M059J (cell line): ENCODE measurements around the gene LPCAT2. TPM values are rescaled to one million over a fixed set of nuclear protein-coding genes. Genes with fewer than 3 reads are reported as not detected.
A peak's percentile ranks its signal among the peaks of the same experiment; 100 is the strongest.

Experiments used
- DNase-seq: peaks from one replicate; pipeline ENCODE4 v3.0.0-alpha.2; 2012; ENCODE audit warnings: low read depth
- total RNA-seq: library from RNA; depleted of rRNA; stranded (reverse); fragments of >200 nt; shearing (Covaris generic); gene quantifications from 2 replicates; pipeline ENCODE4 v1.2.3, GENCODE V29; 2014

The LPCAT2 gene
- total RNA-seq, 1 experiment from 2014 or later = 29.1 TPM

DNA sequence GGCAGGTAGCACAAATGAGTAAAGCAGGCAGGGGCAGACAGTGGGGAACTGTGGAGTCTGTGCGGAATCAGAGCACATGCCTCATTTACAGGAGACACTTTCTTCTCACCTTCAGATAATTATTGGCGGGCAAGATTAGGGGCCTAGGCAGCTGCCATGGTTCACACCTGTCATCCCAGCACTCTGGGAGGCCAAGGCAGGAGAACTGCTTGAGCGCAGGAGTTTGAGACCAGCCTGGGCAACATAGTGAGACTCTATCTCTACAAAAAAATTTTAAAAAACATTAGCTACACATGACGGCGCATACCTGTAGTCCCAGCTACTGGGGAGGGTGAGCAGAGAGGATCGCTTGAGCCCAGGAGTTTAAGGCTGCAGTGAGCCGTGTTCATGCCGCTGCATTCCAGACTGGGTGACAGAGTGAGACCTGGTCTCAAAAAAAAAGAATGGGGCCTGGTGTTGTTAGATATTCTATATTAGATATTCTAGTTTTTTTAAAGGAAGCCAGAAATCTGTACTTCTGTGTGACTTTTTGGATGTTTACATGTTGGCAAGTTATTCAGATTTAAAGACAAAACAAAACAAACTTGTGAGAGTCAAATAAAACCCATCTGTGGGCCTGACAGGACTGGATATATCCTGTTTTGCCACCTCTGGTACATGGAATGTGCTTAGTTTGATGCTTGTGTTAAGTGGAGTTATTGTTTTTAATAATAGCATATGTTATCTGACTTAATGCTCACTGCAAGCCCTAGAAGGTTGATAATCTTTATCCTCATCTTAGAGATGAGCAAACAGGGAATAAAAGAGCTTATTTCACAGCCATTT lies 4.9 kb upstream of the LPCAT2 start:
- no peak for DNase-seq

DNA sequence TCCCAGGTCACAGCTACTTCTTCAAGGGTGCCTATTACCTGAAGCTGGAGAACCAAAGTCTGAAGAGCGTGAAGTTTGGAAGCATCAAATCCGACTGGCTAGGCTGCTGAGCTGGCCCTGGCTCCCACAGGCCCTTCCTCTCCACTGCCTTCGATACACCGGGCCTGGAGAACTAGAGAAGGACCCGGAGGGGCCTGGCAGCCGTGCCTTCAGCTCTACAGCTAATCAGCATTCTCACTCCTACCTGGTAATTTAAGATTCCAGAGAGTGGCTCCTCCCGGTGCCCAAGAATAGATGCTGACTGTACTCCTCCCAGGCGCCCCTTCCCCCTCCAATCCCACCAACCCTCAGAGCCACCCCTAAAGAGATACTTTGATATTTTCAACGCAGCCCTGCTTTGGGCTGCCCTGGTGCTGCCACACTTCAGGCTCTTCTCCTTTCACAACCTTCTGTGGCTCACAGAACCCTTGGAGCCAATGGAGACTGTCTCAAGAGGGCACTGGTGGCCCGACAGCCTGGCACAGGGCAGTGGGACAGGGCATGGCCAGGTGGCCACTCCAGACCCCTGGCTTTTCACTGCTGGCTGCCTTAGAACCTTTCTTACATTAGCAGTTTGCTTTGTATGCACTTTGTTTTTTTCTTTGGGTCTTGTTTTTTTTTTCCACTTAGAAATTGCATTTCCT lies 3.4 kb upstream of the LPCAT2 start:
- DNase-seq = no peak

DNA sequence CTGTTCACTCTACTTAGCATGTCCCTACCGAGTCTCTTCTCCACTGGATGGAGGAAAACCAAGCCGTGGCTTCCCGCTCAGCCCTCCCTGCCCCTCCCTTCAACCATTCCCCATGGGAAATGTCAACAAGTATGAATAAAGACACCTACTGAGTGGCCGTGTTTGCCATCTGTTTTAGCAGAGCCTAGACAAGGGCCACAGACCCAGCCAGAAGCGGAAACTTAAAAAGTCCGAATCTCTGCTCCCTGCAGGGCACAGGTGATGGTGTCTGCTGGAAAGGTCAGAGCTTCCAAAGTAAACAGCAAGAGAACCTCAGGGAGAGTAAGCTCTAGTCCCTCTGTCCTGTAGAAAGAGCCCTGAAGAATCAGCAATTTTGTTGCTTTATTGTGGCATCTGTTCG lies 2.8 kb upstream of the LPCAT2 start:
- no peak for DNase-seq

DNA sequence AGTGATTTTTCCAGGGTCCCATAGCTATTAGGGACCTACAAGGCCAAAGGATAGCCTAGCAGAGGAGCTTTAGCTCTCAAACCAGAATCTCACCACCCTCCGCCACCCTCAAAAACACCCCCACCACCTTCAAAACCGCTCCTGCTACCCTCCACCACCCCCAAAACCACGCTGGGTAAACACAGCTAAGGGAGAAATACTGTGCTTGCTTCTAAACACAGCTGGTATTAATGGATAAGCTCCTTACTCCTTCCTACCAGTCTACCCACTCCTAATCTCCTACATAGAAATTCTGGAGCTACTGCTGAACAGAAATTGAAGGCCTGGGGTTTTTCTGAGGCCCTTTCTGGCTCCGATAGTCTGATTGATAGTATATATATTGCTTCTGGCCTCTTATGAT lies 2.2 kb upstream of the LPCAT2 start:
- no peak for DNase-seq

DNA sequence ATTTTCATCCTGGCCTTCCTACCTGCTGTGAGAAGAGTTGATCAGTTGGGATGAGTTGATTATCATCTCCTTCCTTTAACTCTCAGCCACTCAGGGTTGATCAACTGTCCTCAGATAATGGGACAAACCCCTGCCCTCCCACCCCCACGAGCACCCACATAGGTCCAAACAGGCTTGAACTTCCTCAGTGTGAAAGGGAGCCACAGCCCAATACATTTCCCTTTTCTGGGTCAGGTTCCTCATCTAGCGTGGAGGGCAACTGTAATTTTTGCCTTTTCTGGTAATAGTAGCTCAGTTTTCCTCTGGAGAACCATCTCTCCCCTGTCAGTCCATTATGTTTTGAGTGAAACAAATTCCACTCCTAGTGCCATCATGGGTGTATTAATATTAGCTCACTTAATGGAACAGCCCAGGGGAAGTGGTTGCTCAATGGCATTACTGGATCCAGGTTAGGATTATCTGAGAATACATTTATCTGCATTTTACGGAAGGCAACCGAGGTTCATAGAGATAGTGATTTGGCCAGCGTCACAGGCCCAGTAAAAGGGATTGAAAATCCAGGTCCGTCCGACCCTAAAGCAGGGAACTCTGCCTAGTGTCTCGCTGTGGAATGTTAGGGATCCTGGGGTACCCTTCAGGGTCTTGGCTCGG lies 476 bp upstream of the LPCAT2 start:
- DNase-seq = no peak

DNA sequence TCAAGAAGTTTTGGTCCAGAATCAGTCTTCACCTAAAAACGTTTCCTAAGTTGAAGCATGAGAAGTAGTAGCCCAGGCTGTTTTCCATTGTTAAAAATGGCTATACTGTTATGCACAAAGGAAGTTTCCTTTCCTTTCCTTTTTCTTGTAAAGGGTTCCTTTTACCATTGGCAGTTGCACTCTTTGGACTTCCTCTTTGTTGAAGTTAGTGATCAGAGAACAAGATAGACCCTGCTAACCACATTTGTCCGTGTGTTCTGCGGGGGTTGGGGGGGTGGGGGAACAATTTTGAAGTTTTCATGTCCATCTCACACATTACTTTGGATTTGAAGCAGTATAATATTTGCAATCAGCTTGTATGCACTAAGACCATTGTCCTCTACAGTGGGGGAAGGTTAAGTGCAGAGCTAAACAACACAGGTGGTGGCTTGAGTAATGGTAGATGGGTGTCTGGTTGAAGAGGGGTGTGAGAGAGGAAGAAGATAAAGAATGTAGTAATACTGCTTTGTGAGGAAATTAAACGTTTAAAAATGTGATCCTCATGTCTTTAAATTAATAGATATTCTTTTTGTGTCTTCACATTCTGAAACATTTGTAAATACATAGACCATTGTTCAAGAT lies 1.4 kb downstream of the LPCAT2 start:
- no peak for DNase-seq

DNA sequence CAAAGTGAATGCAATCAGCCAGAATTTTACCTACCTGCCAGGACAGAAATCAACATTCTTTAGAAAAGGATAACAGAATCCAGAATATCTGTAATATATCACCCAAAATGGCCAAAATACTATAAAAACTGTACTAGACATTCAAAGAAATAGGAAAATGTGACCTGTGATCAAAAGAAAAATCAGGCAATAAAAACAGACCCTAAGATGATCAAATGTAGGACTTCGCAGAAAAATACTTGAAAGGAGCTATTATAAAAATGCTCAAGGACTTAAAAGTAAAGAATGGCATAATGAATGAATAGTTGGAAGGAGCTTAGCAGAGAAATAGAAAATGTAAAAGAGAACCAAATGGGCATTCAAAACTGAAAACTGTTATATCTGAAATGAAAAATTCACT lies 4.1 kb downstream of the LPCAT2 start:
- DNase-seq = no peak

DNA sequence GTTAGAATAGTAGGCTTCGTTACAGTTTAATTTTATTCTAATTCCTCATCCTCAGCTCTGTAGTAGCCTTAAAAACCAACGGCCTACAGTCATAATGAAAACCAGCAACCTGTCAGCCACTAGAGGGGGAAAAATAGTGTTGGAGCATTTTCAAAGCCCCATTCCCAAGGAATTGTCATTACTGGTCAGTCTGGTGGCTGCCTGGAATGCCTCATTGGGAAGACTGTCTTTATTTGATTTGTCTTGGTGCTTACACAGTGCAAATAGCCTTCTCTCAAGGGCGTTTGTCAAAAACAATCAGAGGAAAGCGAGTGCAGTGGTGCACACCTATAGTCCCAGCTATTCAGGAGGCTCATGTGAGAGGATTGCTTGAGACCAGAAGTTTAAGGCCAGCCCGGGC lies 4.7 kb downstream of the LPCAT2 start:
- DNase-seq = peak; percentile 18

DNA sequence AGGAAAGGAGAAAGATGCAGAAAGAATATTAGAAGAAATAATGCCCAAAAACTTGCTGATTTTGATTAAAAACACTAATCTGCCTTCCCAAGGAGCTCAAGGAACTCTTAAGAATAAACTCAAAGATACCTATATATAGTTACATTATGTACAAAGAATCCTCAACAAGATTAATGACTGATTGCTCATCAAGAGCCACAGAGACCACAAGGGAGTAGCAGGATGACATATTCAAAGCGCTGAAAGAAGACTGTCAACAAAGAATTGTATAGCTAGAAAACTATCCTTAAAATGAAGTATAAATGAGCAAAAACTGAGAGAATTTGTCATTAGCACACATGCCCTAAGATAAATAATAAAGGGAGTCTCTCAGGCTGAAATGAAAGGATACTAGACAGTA lies 6.2 kb downstream of the LPCAT2 start:
- DNase-seq = peak; percentile 77

DNA sequence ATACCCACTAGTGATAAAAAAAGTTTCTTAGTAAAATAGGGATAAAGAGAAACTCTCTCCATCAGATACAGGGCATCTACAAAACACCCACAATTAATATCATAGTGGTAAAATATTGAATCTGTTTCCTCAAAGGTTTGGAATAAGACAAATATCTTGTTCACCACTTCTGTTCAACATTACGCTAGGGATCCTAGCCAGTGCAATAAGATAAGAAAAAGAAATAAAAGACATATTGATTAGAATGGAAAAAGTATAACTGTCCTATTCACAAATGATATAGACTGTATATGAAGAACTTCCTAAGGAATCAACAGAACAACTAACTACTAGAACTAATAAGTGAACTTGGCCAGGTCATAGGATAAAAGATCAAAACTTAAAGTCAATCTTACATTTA lies 12.9 kb downstream of the LPCAT2 start:
- no peak for DNase-seq

DNA sequence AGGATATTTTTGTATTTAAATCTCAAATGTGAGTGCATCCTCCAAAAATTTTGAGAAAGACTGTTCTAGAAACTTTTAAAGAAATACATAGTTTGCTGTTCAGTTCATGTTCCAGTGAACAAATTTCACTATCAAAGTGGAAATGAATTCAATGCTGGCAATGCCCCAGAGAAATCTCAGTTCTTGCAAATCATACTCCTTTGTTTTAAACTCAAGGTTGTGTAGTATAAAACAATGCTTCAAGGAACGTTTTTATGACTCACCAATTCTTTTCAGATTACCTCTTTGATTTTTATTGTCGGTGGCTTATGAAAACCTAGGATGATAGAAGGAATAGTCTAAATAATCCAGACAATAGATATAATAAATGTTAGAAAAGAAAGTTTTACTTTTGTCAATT lies 17.6 kb downstream of the LPCAT2 start:
- DNase-seq = peak; percentile 48

DNA sequence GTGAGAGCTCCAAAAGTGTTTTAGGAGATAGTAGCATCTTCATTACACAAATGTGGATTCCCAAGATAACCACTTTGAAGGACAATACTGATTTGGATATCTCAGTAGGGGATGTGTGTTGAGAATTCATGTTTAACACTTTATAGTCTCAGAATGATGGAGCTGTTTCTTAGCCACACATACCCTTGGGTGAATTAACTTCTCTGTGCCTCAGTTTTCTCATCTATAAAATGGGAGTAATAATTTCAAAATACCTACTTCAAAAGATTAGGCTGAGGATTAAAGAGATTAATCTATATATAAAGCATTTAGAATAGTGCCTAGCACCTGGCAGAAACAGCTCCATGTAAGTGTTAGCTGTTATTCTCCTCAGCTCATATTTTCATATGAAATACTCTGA lies 19.0 kb downstream of the LPCAT2 start:
- DNase-seq = no peak

DNA sequence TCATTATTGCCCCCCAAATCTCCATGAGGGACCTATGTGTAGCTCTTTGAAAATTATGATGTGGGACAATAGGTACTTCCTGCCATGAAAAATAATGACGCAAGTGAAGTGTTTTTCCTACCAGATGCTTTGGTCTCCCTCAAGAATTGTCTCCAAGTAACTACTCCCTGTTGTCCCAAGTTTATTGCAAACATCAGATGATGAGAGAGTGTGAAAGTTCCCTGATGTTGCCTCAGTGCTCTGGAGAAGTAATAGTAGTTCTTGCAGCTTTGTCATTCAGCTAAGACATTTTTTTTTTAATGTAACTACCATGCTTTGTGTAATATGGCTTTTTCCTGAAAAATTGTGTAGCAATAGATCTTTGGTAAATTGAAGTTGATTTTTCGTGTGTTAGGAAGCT lies 20.1 kb downstream of the LPCAT2 start:
- no peak for DNase-seq

DNA sequence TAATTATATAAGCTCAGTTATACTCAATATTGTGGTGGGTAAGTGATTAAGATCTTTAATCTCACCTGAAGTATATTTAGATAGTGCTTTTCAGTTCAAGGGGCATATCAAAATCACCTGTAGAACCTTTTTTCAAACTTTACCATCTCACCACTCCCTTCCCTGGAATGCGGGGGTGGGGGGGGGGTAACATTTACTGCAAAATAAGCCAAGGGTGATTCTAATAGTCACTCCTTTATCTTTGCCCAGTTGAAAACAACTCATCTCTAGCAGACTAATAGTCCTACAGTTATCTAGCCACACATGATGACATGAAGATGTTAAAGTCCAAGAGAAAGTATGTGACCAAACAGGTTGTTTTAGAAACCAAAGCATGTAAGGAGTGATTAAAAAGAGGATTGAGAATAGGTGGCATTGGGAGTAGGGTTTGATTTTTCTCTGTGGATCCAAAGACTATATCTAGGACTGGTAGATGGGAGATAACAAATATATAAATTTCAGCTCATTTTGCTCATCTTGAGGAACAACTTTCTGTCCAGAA lies 21.5 kb downstream of the LPCAT2 start:
- DNase-seq = no peak

DNA sequence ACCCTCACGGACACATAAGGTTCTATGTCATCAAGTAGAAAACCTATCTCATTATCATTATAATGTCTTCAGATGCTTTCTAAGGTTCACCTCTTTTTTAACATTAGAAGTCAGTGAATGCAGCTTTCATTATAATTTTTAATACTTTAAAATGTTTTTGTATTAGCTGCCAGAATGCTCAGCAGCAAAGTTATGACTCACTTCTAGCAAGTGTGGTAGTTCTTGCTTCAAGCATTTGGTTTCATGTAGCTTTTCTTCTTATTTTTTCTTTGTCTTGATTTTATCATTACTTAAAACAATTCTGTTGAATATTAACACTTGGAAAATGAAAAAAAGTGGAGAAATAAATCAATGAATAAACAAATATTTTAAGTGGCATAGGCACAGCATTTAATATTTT lies 23.4 kb downstream of the LPCAT2 start:
- no peak for DNase-seq

DNA sequence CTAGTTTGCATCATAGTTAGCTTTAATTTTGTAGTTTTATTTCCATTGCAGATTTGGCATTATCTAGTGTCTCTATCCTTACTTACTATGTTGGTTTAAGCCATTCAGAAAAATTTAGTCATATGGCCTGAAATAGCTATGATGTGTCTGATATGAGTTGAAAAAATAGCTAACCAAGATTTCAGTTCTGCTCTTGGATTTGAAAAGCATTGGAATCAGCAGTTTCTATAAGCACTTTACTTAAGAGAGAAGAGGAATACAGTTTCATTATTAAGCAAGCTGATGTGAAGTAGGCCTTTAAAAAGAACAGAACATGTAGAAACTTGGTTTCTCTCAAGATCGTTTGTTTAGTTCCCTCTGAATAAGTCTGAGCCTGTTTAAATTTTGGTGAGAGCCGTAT lies 25.9 kb downstream of the LPCAT2 start:
- DNase-seq = no peak

DNA sequence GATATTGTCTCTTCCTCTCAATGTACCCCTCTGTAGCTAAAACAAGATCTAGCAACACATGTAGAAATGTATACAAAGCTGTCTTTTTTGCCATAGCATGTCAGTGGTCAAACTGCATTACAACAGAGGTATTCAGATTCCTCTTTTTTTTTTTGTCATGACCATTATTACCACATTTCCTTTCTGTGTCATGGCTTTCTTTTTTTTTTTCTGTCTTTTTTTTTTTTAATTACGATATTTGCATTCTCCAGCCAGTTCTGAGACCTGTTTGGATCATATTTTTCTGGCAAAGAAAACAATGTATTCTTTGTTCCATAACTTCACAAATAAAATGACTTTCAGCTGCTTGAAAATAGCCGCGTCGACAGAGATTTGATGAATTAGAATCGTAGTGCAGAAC lies 30.2 kb downstream of the LPCAT2 start:
- no peak for DNase-seq

DNA sequence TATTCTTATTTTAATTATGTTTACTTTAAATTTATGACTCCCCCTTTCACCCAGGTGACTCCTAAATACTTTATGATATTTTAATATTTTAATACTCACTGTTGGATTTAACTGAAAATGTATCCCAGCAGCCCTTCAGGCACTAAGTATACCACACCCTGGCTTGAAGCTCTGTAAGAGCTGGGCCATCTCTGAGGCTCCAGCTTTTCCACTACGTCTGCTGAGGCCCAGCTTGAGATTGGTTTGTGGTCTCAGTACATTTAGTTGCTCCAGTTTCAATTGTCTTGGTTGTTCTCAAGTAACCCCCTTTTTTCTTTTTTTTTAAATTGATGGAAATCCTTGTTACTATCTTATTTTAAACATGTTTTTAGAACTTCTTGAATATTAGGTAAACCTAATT lies 30.6 kb downstream of the LPCAT2 start:
- no peak for DNase-seq

DNA sequence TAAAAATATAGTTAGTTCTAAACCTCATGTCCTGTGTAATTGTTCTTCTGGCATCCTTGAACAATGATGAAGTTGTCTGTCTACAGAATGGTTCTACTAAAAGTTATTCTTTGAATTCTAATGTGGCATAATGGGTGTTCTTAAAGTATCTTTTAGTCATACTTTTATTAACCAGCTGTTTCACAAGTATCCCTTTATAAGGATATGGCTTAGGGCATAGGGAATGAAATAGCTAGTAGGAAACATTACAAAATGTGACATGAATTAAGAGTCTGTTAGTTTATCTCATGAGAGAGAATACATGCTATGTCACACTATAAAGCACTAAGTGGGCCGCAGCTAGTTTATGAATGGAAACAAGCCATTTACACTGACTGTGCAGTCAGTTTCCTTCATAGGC lies 31.3 kb downstream of the LPCAT2 start:
- no peak for DNase-seq

DNA sequence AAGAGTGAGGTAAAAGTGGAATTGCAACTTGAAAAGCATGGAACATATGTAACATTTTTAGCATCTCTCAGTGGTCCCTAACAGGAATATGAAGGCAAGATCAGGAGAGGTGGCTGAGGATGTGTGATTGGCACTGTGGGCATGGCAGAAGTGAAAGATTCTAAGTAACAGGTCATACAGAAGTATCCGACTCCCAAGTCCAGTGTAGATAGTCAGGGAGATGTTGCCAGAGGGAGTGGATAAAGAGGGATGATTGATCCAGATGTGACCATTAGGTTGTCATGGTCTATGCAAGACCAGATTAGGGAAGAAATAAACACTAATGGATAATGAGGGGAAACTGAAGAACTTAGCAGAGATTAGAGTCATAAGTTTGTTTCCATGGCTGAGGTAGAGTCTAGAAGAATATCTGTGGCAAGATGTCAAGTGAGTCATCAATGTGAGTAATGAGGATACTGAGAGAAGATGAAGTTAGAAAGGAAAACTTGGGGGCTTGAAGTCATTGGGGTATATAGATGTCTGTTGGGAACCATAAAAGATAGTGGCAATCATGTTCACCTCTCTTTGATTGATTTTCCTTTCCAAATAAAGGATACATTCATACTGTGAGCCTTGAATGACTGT lies 33.7 kb downstream of the LPCAT2 start:
- DNase-seq = peak; percentile 87

DNA sequence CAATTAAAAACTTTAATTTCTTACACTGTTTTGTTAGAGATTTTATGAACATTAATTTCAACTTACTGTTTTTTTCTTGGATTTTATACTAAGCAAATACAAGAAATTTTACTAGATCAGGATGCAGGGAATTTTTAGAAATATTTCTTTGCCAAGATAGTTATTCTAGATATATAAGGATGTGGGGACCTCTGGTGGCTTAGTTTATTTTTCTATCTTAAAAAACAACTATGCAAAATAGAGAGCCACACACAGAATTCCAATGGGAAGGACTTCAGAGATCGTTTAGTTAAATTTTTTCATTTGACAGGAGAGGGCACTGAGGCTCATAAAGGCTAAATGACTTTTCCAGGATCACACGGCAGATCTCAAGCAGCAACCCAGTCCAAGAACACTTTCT lies 34.6 kb downstream of the LPCAT2 start:
- DNase-seq = peak; percentile 44

DNA sequence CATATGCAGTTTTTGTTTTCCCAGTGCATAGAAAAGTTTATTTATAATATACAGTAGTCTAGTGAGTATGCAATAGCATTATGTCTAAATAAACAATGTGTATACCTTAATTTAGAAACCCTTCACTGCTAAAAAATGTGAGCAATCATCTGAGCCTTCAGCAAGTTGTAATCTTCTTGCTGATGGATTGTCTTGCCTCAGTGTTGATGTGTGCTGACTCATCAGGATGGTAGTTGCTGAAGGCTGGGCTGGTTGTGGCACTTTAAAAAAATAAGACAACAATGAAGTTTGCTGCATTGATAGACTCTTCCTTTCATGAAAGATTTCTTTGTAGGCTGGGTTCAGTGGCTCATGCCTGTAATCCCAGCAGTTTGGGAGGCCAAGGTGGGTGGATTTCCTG lies 43.7 kb downstream of the LPCAT2 start:
- peak; percentile 78 for DNase-seq
